Retinal pigment epithelial cell (primary cell): ENCODE results near the gene CDR2L.
"Not testable (repeated sequence)": the region's sequence is repeated elsewhere in the genome, so short reads cannot be mapped to it uniquely, and the experiment has no call there.

Experiments used
- DNase-seq: peaks from one replicate; pipeline ENCODE4 v3.0.0-alpha.2; 2010; ENCODE audit warnings: low read depth
- H3K4me3 ChIP-seq: 2 replicates; pipeline ENCODE4 v1.5.1; 2011; ENCODE audit warnings: mild to moderate bottlenecking, low read length, control low read depth, moderate library complexity
- TF ChIP-seq, protein P1 (sequence below): conservative IDR thresholded peaks from 2 replicates; pipeline ENCODE4 v1.5.1; 2011; ENCODE audit warnings: low read depth, low read length, control low read depth, inconsistent platforms

Gene CDR2L

DNA sequence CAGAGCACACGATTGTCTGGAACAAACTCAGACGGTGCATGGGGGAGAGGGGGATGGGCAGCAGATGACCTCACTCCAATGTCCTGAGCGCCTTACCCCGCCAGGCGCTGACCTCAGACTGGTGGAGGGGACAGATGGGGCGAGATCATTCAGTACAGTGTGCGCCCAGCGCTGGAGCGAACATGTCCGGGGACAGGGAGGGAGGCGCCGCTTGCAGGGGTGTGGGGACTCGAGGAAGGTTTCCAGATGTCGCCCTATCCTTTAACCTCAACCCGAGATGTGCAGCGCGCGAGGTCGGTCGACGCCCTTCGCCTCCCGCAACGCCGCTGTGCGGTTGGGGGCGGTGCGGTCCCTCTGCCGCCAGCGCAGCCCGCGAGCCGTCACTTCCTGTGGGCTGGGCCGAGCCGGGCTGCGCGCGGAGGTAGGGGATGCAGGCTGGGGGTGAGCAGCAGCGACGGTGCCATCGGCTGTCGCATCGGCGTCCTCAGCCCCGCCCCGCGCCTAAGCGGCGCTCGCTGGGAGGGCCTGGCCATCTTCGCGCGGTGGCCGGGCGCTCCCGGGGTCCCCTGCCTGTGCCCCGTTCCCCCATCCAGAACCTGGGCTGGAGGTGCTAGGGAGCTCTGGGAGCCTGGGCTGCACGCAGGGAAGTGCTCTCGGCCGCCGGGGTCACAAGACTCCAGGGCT lies 5.3 kb upstream of the CDR2L start:
- peak overlapping the region; percentile 68 for H3K4me3 ChIP-seq
- TF ChIP-seq, protein P1, sequence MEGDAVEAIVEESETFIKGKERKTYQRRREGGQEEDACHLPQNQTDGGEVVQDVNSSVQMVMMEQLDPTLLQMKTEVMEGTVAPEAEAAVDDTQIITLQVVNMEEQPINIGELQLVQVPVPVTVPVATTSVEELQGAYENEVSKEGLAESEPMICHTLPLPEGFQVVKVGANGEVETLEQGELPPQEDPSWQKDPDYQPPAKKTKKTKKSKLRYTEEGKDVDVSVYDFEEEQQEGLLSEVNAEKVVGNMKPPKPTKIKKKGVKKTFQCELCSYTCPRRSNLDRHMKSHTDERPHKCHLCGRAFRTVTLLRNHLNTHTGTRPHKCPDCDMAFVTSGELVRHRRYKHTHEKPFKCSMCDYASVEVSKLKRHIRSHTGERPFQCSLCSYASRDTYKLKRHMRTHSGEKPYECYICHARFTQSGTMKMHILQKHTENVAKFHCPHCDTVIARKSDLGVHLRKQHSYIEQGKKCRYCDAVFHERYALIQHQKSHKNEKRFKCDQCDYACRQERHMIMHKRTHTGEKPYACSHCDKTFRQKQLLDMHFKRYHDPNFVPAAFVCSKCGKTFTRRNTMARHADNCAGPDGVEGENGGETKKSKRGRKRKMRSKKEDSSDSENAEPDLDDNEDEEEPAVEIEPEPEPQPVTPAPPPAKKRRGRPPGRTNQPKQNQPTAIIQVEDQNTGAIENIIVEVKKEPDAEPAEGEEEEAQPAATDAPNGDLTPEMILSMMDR = no peak
- DNase-seq = no peak

DNA sequence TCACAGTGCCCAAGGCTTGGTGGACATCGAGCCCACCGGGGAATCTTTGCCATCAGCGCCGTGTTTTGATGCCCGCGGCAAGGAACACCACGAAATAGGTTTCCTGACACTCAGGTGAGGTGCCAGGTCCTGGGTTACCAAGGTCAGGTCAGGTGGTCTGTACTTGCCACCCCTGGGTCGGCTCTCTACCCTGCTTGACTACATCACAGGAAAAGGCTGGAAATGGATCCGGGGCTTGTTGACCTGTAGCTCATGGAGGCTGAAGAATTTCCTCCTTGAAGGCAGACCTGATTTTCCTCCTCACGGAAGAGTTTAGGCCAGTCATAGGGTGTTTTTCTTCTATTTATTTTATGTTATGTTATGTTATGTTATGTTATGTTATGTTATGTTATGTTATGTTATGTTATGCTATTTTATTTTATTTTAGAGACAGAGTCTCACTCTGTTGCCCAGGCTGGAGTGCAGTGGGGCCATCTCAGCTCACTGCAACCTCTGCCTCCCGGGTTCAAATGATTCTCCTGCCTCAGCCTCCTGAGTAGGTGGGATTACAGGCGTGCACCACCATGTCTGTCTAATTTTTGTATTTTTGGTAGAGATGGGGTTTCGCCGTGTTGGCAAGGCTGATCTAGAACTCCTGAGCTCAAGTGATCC lies 4.6 kb upstream of the CDR2L start:
- H3K4me3 ChIP-seq = peak overlapping the region; percentile 68
- DNase-seq = not testable (repeated sequence)

DNA sequence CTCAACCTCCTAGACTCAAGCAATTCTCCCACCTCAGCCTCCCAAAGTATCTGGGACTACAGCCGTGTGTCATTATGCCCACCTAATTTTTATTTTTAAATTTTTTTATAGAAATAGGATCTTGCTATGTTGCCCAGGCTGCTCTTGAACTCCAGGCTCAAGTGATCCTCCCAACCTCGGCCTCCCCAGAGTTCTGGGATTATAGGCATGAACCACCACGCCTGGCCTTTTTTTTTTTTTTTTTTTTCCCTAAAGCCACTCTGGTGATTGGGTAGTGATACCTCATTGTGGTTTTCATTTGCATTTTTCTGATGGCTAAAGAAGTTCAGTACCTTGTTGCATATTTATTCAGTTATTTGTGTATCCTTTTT lies 1.2 kb upstream of the CDR2L start:
- DNase-seq = no peak
- TF ChIP-seq, protein P1 = no peak
- no peak overlapping the region for H3K4me3 ChIP-seq

DNA sequence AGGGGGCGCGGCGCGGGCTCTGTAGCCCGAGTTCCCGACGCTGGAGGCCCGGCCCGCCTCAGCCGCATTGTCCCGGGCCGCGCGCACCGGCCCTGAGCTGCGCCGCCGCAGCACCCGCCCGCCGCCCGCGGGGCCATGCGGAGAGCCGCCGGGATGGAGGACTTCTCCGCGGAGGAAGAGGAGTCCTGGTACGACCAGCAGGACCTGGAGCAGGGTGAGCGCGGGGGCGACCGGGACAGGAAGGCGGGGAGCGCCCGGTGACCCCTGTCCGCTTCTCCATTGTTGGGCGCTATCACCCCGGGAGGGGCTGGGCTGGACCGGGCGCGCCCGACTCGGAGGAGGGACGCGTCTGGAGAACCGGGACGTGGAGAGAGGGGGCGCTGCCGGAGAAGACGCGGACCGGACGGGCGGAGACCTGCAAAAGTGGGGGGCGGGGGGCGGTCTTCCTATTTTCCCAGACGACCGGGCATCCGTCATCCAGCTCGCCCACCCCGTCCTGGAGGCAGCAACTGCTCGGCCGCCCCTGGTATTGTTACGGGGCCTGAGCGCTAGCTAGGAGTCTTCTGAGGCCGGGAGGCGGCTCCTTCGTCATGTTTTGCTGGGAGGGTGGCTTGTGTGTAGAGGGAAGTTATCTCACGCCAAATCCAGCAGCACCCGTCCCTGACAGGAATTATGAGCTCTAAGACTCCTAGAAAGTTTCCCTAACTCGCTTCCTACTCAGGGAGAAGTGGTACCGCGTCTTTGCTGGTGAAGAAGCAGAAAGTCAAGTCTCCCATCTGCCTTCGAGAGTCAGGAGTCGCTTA lies 678 bp downstream of the CDR2L start:
- H3K4me3 ChIP-seq = peak overlapping the region; percentile 73
- TF ChIP-seq, protein P1 = peak; percentile 42
- no peak for DNase-seq

DNA sequence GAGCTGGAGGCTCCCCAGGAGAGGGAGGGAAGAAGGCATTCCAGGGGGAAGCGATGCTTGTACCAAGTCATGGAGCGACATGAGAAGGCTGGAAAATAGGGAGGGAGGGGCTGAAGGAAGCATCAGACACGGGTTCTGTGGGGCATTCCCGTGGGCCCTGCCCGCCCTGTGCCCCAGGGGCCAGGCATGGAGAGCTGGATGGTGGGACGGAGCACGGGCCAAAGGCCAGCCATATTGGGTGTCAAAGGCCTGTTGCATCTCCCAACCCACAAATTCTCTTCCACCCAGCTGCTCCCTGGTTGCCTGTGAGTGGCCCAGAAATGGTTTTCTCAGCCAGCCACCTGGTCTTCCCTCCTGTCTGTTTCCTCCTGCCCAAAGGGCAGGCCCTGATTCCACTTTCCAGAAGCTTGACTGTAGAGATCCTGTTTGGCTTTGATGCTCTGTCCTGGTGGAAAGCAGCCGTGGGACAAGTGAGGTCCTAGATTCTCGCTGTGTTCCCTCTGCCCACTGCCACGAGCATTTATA lies 3.2 kb downstream of the CDR2L start:
- no peak for DNase-seq
- no peak overlapping the region for H3K4me3 ChIP-seq
- TF ChIP-seq, protein P1 = no peak

DNA sequence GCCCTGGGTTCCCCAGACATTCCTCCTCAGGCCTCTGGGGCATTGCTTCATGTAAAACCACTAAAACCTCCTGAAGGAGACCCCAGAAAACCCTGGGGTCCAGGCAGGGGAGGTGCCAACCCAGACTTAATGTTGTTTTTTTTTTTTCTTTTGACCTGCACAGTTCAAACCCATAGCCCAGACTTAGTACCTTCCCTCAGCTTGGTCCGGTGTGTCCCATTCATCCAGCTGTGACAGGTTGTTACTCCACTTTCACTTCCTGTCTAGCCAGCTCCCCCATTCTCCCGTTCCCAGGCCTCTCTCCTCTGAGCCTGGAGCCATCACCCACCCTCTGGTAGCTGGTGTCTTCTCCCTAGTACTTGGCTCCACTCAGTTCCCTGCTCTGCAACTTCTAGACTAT lies 4.8 kb downstream of the CDR2L start:
- no peak overlapping the region for H3K4me3 ChIP-seq
- TF ChIP-seq, protein P1 = no peak
- no peak for DNase-seq

DNA sequence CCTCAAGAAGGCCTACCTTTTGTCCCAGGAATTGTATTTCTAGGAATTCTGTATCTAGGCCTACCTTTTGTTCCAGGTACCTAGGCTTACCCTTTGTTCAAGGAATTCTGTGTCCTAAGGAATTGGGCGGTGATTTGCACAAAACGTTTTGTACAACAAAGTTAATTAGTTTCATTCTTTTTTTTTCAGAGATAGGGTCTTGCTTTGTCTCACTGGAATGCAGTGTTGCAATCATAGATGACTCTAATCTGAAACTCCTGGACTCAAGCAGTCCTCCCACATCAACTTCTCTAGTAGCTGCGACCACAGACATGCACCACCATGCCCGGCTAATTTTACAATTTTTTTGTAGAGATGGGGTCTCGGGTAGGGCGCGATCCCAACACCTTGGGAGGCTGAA lies 7.0 kb downstream of the CDR2L start:
- H3K4me3 ChIP-seq = no peak overlapping the region
- TF ChIP-seq, protein P1 = no peak
- no peak for DNase-seq
